Stimulated activated CD8-positive, alpha-beta memory T cell treated with anti-CD3 and anti-CD28 coated beads, Interleukin-7, amount 100 ng/mL, for 4 hours (primary cell): ENCODE measurements around the gene SPN.
"Not testable (repeated sequence)": the region's sequence is repeated elsewhere in the genome, so short reads cannot be mapped to it uniquely, and the experiment has no call there.

Experiments used
- DNase-seq, 2 donors: peaks; one replicate each; pipeline ENCODE4 v3.0.0-alpha.2; 2020; ENCODE audit warnings: low read depth in 2 of 2

The SPN gene

GRCh38 chr16:29663016-29663806 is at the start of gene SPN:
SPN (plus strand) TSS chr16:29663247; CDS start chr16:29663729, 482 bp downstream.
- peak in 1 of 2 donors; percentile 17 for DNase-seq

DNA sequence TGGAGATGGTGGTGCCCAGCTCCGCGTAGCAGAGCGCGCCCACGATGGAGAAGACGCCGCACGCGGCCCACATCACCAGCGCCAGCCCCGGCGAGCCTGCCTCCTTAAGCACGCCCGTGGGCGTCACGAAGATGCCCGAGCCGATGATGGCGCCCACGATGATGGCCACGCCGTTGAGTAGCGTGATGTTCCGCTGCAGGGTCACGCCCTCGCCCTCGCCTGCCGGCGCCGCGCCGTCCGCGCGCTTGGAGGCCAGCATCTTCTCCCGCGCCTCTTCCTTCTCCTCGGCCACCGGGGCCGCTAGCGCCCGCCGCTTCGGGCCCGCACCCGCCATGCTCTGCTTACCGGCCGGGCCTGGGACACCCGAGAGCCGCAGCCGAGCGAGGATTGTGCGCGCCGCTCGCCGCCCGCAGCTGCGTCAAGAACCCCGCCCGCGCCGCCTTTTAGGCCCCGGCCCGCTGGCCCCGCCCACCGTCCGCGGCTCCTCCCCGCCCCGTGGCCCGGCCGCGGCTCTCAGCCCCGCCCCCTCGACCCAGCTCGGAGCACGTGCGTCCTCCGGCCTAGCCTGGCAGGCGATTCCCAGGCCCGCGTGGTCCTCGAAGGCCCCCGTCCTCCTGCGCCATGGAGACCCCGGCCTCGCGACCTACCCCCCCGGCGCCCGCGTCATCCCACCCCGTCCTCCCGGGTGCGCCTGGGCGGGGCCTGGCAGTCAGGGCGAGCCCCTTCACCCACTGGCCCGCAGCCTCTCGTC is 49.6 kb upstream of the SPN start:
- DNase-seq, result peak; percentile 79 to 90

DNA sequence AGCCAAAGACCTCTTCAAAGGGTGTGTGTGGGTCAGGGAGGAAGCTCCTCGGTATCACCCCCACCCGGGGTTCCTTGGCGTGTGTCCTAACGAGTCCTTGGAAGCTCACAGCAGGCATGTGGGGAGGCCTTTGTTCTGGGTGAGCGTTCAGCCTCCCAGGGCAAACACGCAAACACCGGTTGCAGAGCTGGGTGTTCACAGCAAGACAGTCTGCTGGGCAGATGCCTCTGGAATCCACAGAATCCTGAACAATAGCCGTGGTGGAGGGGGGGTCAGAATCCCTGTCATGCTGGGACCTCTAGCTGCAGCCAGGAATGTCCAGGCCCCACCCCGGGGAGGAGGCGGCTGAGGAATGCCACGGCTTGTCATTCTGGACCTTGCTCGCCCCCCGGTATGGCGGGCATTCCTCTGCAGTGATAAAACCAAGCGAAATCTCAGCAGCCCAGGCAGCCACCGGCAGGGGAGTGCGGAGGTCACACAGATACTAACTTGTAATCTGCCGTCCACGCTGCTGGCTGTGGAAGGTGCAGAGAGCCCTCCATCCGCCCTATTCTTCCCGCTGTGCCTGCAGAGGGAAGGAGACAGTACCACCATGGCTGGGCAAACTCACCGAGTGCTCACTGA is 48.2 kb upstream of the SPN start:
- DNase-seq, result not testable (repeated sequence)

DNA sequence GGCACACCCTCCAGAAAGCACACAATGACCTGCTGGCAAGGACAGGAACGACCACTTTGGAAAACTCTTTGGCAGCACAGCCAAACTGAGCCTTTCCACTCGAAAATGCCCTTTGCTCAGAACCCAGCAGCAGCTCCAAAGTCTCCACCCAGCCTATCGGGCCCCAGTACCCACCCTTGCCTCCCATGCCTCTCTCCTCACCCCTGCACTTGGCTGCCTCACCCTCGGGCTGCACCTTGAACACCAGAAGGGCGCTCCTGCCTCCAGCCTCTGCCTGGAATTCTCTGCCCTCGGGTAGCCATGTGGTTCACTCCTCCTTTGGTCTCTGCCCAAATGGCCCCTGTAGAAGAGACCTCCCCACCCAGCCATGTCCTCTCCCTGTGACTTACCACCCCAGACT is 46.9 kb upstream of the SPN start:
- not testable (repeated sequence) for DNase-seq

DNA sequence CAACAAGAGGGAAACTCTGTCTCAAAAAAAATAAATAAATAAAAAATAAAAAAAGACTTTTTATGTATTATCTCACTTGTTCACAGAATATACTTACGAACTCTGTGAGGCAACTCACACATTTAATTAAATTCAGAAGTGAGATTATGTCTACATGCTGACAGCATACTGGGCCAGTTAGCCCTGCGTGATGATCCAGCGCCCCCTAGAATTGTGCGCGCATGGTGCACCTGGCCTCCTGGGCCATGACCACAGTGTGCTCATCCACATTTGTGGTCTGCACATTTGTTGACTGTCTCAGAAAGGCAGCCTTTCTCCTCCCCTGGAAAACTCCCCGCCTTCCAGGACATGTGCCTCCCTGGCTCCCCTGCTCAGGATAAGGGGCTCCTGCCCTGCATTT is 42.5 kb upstream of the SPN start:
- not testable (repeated sequence) for DNase-seq

- not testable (repeated sequence) for DNase-seq
Measured at GRCh38 chr16:29622738-29623137, 40.3 kb upstream of the SPN start.

DNA sequence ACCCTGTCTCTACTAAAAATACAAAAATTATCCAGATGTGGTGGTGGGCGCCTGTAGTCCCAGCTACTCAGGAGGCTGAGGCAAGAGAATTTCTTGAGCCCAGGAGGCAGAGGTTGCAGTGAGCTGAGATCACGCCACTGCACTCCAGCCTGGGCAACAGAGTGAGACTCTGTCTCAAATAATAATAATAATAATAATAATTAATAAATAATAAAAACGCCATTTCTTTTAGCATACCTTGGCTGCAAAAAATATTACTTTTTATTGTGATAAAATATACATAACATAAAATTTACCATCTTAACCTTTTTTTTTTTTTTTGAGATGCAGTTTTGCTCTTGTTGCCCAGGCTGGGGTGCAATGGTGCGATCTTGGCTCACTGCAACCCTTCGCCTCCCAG is 39.8 kb upstream of the SPN start:
- not testable (repeated sequence) for DNase-seq

DNA sequence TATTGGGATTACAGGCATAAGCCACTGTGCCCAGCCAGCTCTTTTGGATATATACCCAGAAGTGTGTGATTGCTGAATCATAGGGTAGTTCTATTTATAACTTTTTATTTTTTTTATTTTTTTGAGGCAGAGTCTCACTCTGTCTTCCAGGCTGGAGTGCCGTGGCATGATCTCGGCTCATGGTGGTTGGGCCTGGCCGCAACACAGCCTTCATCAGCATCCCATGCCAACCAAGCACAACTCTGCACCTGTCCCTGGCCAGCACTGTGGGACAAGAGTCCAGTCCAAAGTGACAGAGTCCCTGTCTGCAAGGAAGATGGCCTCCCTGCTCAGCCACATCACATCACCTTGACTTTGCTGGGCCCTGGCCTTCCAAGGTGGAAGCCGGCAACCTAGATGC is 37.9 kb upstream of the SPN start:
- not testable (repeated sequence) for DNase-seq

GRCh38 chr16:29626778-29627331 is 36.2 kb upstream of the SPN start:
- DNase-seq, result peak; percentile 55 to 62

GRCh38 chr16:29627661-29628075 is 35.4 kb upstream of the SPN start:
- not testable (repeated sequence) for DNase-seq

GRCh38 chr16:29628707-29629106 is 34.3 kb upstream of the SPN start:
- not testable (repeated sequence) for DNase-seq

DNA sequence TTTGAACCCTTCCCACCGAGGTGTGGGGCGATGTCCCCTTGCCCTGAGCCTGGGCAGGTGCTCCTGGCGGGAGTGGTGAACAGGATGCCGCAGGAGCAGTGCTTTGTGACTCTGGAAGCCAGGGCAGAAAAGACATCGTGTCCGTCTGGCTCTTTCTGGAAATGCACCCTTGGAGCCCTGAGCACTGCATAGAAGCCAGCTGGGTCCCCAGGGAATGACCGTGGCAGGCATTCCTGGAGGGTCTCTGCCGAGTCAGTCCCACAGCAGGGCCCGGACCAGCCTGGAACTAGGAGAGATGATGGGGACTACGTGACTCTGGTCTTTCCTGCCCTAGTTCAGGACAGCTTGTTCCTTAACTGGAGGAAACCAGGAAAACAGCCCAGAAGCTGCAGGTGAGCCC is 33.7 kb upstream of the SPN start:
- DNase-seq, result not testable (repeated sequence)

GRCh38 chr16:29631658-29632057 is 31.4 kb upstream of the SPN start:
- DNase-seq, result not testable (repeated sequence)

DNA sequence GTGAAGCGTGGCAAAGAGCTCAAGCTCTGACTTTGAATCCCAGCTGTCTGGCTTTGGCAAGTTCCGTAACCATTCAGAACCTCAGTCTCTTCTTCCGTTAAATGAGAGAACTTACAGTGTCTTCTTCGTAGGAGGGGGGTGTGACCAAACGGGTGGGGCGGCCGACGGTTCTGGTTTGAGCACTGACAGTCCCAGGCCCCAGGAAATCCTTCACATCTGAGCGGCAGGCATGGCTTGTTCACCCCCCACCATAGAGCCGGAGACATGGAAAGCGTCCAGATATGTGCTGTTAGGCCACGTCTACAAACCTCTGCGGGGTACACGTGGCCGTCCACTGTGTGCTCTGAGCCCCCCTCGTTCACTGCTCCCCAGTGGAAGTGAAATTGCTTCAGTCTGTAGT is 27.1 kb upstream of the SPN start:
- not testable (repeated sequence) for DNase-seq

DNA sequence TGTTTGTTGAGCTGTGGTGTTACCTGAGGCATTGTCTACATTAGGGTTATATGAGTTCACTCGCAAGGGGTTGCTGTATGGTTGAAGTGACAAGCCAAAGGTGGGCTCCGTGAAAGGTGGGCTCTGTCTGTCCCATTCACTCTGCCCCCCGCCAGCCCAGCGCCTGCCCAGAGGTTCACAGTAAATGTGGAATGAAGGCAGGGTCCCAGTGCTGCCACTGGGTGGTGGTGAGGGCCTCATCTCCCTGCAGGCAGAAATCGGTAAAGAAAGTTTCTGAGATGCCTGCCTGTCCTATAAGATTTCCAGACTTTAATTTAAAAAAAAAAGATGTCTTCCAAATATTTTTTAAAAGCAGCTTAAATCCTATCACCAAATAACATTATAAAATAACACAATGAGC is 26.7 kb upstream of the SPN start:
- DNase-seq, result not testable (repeated sequence)

DNA sequence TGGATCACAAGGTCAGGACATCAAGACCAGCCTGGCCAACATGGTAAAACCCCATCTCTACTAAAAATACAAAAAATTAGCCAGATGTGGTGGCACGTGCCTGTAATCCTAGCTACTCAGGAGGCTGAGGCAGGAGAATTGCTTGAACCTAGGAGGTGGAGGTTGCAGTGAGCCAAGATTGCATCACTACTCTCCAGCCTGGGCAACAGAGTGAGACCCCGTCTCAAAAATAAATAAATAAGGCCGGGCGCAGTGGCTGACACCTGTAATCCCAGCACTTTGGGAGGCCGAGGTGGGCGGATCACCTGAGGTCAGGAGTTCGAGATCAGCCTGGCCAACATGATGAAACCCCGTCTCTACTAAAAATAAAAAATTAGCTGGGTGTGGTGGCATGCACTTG is 24.3 kb upstream of the SPN start:
- not testable (repeated sequence) for DNase-seq

DNA sequence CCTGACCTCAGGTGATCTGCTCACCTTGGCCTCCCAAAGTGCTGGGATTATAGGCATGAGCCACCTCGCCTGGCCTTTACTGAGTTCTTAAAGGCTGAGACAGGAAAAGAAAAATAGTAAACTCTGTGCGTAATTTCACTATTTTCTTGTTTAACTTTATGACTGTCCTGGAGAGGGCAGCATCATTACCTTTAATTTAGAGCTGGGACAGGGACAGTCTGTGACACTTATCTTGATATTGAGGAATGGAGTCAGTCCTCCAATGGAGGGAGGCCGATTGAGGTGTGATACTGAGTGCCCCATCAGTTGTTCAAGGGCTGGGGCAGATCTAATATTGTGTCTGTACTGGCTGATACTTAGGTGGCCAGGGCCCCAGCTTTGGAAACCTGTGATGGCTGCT is 21.5 kb upstream of the SPN start:
- no peak for DNase-seq

GRCh38 chr16:29643596-29643995 is 19.5 kb upstream of the SPN start:
- DNase-seq, result no peak

DNA sequence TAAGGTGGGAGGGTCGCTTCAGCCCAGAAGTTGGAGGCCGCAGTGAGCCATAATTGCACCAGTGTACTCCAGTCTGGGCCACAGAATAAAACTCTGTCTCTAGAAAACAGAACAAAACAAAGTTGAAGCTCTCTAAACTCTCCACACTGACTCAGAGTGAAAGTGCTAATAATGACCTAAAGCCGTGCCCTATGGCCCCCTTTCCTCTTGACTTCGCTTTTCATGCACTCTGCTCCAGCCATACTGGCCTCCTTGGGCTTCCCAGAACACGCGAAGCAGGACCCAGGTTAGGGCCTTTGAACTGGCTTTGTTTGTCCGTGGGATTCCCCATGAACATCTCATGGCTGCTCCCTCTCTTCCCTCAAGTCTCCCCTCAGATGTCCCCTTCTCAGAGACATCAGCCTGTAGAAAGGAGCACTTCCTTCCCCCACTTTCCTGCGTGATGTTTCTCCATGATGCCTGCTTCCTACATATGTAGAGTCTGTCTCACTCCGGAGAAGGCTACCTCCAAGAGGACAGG is 18.6 kb upstream of the SPN start:
- no peak for DNase-seq

- no peak for DNase-seq
Measured at GRCh38 chr16:29644973-29645693, 17.9 kb upstream of the SPN start.

DNA sequence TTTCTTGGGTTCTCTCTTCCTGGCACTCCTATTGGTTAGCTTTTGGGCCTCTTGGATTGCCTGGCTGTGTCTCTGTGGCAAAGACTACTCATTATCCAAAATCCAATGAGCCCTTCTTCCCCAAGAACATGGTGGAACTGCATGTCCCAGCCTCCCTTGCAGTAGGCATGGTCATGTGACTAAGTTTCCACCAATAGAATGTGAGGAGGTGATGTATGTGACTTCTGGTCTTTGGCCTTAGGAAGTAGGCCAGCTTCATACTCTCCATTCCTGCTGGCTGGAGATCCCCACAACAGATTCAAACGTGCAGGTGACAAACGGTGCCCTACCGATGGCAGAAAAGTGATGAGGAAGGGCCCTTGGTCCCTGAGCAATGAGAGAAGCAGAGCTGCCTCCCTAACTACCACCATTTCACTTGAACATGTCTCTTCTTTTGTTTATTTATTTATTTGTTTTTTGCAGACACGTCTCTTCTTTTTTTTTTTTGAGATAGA is 17.3 kb upstream of the SPN start:
- DNase-seq, result no peak
